Peyer's patch (tissue), 4 donors: ENCODE results near the gene CLDN10.

Source experiments
- POLR2A ChIP-seq, 2 donors: fragments of 450-650 bp; IDR thresholded peaks; one replicate each; pipeline ENCODE4 v1.5.1; 2017; ENCODE audit warnings: antibody characterized with exemption in 2 of 2, mild to moderate bottlenecking in 2 of 2, moderate library complexity in 2 of 2
- TF ChIP-seq, protein P1 (sequence below), 6 experiments: fragments of 450-650 bp in 4 of 6; fragments of 200-600 bp in 2 of 6; sonication (generic) in 1 of 6; IDR thresholded peaks; one replicate each; pipeline ENCODE4 v1.5.1; 2017 to 2019; ENCODE audit warnings: antibody characterized with exemption in 6 of 6, mild to moderate bottlenecking in 3 of 6, moderate library complexity in 1 of 6

DNA sequence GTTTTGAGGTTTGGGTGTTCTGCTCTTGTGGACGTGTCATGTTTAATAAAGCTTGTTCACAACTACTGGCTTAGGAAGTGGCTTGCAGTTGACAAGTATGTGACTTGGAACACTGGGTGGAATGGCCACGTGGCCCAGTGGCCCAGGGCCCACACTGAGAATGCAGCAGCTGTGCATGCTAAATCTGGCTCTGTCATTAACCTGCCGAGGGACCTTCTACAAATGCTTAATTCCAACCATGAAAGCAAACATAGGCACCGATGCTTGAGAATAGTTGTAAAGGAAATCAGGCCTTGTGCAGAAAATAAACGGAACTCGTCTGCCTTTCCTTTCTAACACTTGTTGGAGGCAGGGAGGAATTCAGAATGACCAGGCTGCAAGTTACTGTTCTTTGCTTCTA, 11.6 kb upstream of the CLDN10 start:
- TF ChIP-seq, protein P1, sequence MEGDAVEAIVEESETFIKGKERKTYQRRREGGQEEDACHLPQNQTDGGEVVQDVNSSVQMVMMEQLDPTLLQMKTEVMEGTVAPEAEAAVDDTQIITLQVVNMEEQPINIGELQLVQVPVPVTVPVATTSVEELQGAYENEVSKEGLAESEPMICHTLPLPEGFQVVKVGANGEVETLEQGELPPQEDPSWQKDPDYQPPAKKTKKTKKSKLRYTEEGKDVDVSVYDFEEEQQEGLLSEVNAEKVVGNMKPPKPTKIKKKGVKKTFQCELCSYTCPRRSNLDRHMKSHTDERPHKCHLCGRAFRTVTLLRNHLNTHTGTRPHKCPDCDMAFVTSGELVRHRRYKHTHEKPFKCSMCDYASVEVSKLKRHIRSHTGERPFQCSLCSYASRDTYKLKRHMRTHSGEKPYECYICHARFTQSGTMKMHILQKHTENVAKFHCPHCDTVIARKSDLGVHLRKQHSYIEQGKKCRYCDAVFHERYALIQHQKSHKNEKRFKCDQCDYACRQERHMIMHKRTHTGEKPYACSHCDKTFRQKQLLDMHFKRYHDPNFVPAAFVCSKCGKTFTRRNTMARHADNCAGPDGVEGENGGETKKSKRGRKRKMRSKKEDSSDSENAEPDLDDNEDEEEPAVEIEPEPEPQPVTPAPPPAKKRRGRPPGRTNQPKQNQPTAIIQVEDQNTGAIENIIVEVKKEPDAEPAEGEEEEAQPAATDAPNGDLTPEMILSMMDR (IDR thresholded peaks at IDR 0.05): no peak
- no peak for TF ChIP-seq POLR2A (IDR thresholded peaks at IDR 0.05)
